B cell (primary cell): ENCODE results near the gene BTNL8. TPM values are rescaled to one million over a fixed set of nuclear protein-coding genes. Genes with fewer than 3 reads are reported as not detected.

ENCODE experiments used
- ATAC-seq: fragments of 200-7000 bp; cut with Tn5 transposase; one replicate; pipeline ENCODE4 v1.10.0; 2021; ENCODE audit warnings: low read depth, mild to moderate bottlenecking, moderate number of reproducible peaks, moderate library complexity
- CTCF ChIA-PET: fragments of 350-600 bp; sonication (Branson Sonifier 250); formaldehyde crosslinking; loops from one replicate; lab custom pipeline; 2021; ENCODE audit warnings: antibody characterized with exemption, inconsistent platforms; lab: Charles Lee
- POLR2A ChIA-PET: fragments of 350-600 bp; sonication (Branson Sonifier 250); formaldehyde crosslinking; loops from one replicate; lab custom pipeline; 2021; ENCODE audit warnings: antibody characterized with exemption; lab: Charles Lee
- DNase-seq: peaks from one replicate; pipeline ENCODE4 v3.0.0; 2013
- H2AFZ ChIP-seq: 2 replicates; pipeline ENCODE4 v1.6.1; 2012; ENCODE audit warnings: mild to moderate bottlenecking, low read depth, low read length; ENCODE audit not compliant: insufficient read depth, poor library complexity, severe bottlenecking
- H3K27ac ChIP-seq, 2 donors: 1 replicate in 1 of 2; 2 replicates in 1 of 2; pipeline ENCODE4 v1.5.1; 2012 to 2013; ENCODE audit warnings: low read length in 2 of 2, mild to moderate bottlenecking in 2 of 2, moderate library complexity in 1 of 2
- H3K27me3 ChIP-seq, 4 experiments: fragments of 200-600 bp in 1 of 4; sonication (generic) in 1 of 4; replicated peaks in 1 of 4; 1 replicate in 2 of 4; 2 replicates in 2 of 4; pipeline versions ENCODE4 v1.6.1 to v1.7.0; 2013 to 2016; ENCODE audit warnings: low read length in 3 of 4, mild to moderate bottlenecking in 2 of 4, mixed read lengths in 1 of 4, moderate library complexity in 1 of 4; ENCODE audit not compliant: insufficient read depth in 4 of 4, control insufficient read depth in 3 of 4; ENCODE audit errors: control extremely low read depth in 1 of 4
- H3K36me3 ChIP-seq, 2 experiments: replicated peaks in 1 of 2; 1 replicate in 1 of 2; 2 replicates in 1 of 2; pipeline versions ENCODE4 v1.6.1 to v1.7.1; 2013; ENCODE audit warnings: low read length in 1 of 2; ENCODE audit not compliant: insufficient read depth in 2 of 2, control insufficient read depth in 1 of 2; ENCODE audit errors: control extremely low read depth in 1 of 2, extremely low read depth in 1 of 2
- H3K4me1 ChIP-seq, 2 donors: fragments of 200-600 bp in 1 of 2; sonication (generic) in 1 of 2; 1 replicate in 1 of 2; 2 replicates in 1 of 2; pipeline versions ENCODE4 v1.5.1 to v1.6.1; 2013 to 2017; ENCODE audit warnings: low read length in 2 of 2; ENCODE audit not compliant: control insufficient read depth in 2 of 2, insufficient read depth in 2 of 2
- H3K4me2 ChIP-seq: replicated peaks from 2 replicates; pipeline ENCODE3; 2012; ENCODE audit warnings: mild to moderate bottlenecking, low read depth, low read length; ENCODE audit not compliant: poor library complexity, severe bottlenecking
- H3K4me3 ChIP-seq, 5 experiments: fragments of 200-600 bp in 1 of 5; sonication (generic) in 1 of 5; 1 replicate in 3 of 5; 2 replicates in 2 of 5; pipeline versions ENCODE4 v1.5.1 to v1.7.0; 2011 to 2016; ENCODE audit warnings: low read length in 4 of 5, mild to moderate bottlenecking in 4 of 5, low read depth in 2 of 5, control low read depth in 1 of 5, moderate library complexity in 1 of 5; ENCODE audit not compliant: insufficient read depth in 1 of 5; ENCODE audit errors: control extremely low read depth in 1 of 5, extremely low read depth in 1 of 5
- H3K79me2 ChIP-seq: fragments of 200-600 bp; sonication (generic); one replicate; pipeline ENCODE4 v1.6.0; 2016; ENCODE audit warnings: low read length; ENCODE audit not compliant: control insufficient read depth, insufficient read depth
- H3K9ac ChIP-seq: fragments of 200-600 bp; sonication (generic); 2 replicates; pipeline ENCODE4 v1.6.1; 2017; ENCODE audit warnings: mild to moderate bottlenecking, low read length, moderate library complexity
- H3K9me3 ChIP-seq, 3 donors: one replicate each; pipeline versions ENCODE4 v1.6.1 to v1.7.1; 2013; ENCODE audit warnings: low read length in 2 of 3; ENCODE audit not compliant: control insufficient read depth in 2 of 3, insufficient read depth in 1 of 3; ENCODE audit errors: control extremely low read depth in 1 of 3
- H4K20me1 ChIP-seq: 2 replicates; pipeline ENCODE4 v1.6.0; 2012; ENCODE audit warnings: mild to moderate bottlenecking, low read length; ENCODE audit not compliant: insufficient read depth, control insufficient read depth, poor library complexity, severe bottlenecking
- H3K27ac Mint-ChIP-seq: one replicate; pipeline ENCODE4 v1.8.0; 2021; ENCODE audit warnings: mixed read lengths
- H3K27me3 Mint-ChIP-seq: one replicate; pipeline ENCODE4 v1.8.0; 2021; ENCODE audit warnings: mixed read lengths
- H3K4me1 Mint-ChIP-seq: one replicate; pipeline ENCODE4 v1.8.0; 2021; ENCODE audit warnings: mixed read lengths
- H3K4me3 Mint-ChIP-seq: one replicate; pipeline ENCODE4 v1.8.0; 2021; ENCODE audit warnings: mixed read lengths
- H3K9me3 Mint-ChIP-seq: one replicate; pipeline ENCODE4 v1.8.0; 2022; ENCODE audit warnings: mixed read lengths; ENCODE audit not compliant: insufficient read depth
- CTCF ChIP-seq: fragments of 200-600 bp; IDR thresholded peaks from one replicate; pipeline ENCODE4 v1.8.0; 2022; ENCODE audit warnings: antibody characterized with exemption, mild to moderate bottlenecking
- EZH2 ChIP-seq: IDR thresholded peaks from 2 replicates; pipeline ENCODE4 v1.6.1; 2012; ENCODE audit warnings: borderline replicate concordance, low read depth, mild to moderate bottlenecking, moderate library complexity, low read length; ENCODE audit not compliant: insufficient read depth, poor library complexity, severe bottlenecking
- WGBS: methylation state at CpG from one replicate; pipeline ENCODE4 v1.1.5; 2013; ENCODE audit warnings: missing lambda C conversion rate; ENCODE audit not compliant: insufficient coverage; 5-methylcytosine and 5-hydroxymethylcytosine counted together
- intact Hi-C: fragments of 100-400 bp; cut with micrococcal nuclease; formaldehyde crosslinking; loops from one replicate; pipeline ENCODE4 v1.10.0; 2022
- polyA plus RNA-seq: library from polyadenylated mRNA; depleted of rRNA; stranded (reverse); fragments of >200 nt; gene quantifications from 2 replicates; pipeline ENCODE4 v1.2.3, GENCODE V29; 2012
- total RNA-seq, 2 donors: library from RNA; stranded (reverse); fragments of 120-200 nt in 1 of 2; gene quantifications; 1 replicate in 1 of 2; 2 replicates in 1 of 2; pipeline versions ENCODE4 v1.2.3 to v1.2.4, GENCODE V29; 2013 to 2022

The BTNL8 gene
- total and polyA plus RNA-seq, 2 donors (not counting 1 experiment from before 2014, with no cell fraction given) = not detected

- ChIA-PET CTCF (interaction anchor here (0.7 to 2.4 kb wide), 11 partner anchors 11 to 312 kb away, joined by 3 to 24 read pairs (median 4); partner anchors contain the start of gene MGAT1), POLR2A (interaction anchor here (0.6 to 3.6 kb wide), 10 partner anchors 29 to 362 kb away, joined by 3 to 33 read pairs (median 4); partner anchors contain the start of genes MGAT1 and TRIM41)
- H3K27me3 ChIP-seq = no peaks in the 10 kb centered on the region
- Mint-ChIP-seq H3K9me3 (no peaks in the 10 kb centered on the region), H3K4me1 (peaks cover 11% of the 10 kb centered on the region), H3K27me3 (peaks cover 7% of the 10 kb centered on the region), H3K4me3 (peak within 1 kb of the TSS; percentile 88), H3K27ac (peak within 1 kb of the TSS; percentile 98)
- peak within 1 kb of the TSS; percentile 97 for H3K4me2 ChIP-seq
- peak within 1 kb of the TSS; percentile 100 for H2AFZ ChIP-seq
- ATAC-seq (peak; percentile 81), DNase-seq (peak; percentile 95)
- peaks cover 11% of the 10 kb centered on the region for H4K20me1 ChIP-seq
- H3K4me3 ChIP-seq = peak within 1 kb of the TSS; percentile 67 to 99 (median 94)
- under 1% methylated on average over 84 of the region's 84 CpGs for WGBS
- H3K9ac ChIP-seq = peak within 1 kb of the TSS; percentile 96
- intact Hi-C loops = loop anchor here (1.0 to 10.0 kb wide), 10 partner anchors 29 to 401 kb away; partner anchors contain the start of gene TRIM41
- H3K79me2 ChIP-seq = peaks cover 32% of the 10 kb centered on the region
- H3K36me3 ChIP-seq = peaks cover 4 to 14% of the 10 kb centered on the region in 2 experiments
- no peaks in the 10 kb centered on the region for H3K9me3 ChIP-seq
- peaks cover 7 to 8% of the 10 kb centered on the region in 2 donors for H3K4me1 ChIP-seq
- TF ChIP-seq EZH2 = no peak
- peak; percentile 36 for TF ChIP-seq CTCF
- H3K27ac ChIP-seq = peak within 1 kb of the TSS; percentile 83 to 89
Measured at GRCh38 chr5:180860887-180861822, 37.8 kb upstream of the BTNL8 start, which contains the start of gene ZFP62. TSS of gene ZFP62 (minus strand) at chr5:180861276. CDS start at chr5:180861219, 57 bp downstream.
